HG03025 (cell line): ENCODE data around the gene RABGEF1.
A peak's percentile ranks its signal among the peaks of the same experiment; 100 is the strongest.
"Not testable (repeated sequence)": the region's sequence is repeated elsewhere in the genome, so short reads cannot be mapped to it uniquely, and the experiment has no call there.

Experiments used
- ATAC-seq: cut with Tn5 transposase; IDR thresholded peaks from one replicate; pipeline ENCODE4 v1.9.1; 2021; ENCODE audit warnings: mild to moderate bottlenecking, moderate library complexity; ENCODE audit not compliant: unreplicated experiment, low FRiP score

The RABGEF1 gene

GRCh38 chr7:66734006-66734405 is 6.5 kb upstream of the RABGEF1 start:
- no peak for ATAC-seq

- ATAC-seq = no peak
These were observed 5.4 kb upstream of the RABGEF1 start for GRCh38 chr7:66735154-66735553.

DNA sequence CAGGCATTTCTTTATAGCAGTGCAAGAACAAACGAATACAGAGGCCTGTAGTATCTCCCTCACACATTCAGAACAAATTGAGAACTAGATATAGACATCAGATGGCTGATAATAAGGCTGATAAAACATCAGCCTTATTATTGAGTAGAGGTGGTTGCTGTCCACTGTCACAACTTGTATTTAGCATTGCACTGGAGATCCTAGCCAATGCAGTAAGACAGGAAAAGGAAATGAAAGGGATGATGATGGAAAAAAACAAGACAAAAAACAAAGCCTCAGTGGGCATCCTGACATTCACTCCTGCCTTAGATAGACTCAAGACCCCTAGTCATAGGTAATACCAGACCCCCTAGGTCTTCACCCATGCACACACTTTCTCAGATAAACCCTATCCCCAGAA is 4.7 kb upstream of the RABGEF1 start:
- no peak for ATAC-seq

DNA sequence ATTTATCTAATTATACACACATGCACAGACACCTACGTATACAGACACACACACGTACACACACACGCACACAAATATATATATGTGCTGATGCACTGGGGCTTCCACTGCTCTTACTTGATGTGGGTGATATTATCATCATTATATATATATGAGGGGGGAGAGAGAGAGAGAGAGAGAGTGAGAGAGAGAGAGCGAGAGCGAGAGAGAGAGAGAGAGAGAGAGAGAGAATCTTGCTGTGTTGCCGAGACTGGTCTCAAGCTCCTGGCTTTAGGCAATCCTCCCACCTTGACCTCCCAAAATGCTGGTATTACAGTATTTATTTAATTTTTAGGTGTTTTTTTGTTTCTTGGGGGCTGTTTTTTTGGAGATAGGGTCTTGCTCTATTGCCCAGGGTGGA is 3.6 kb upstream of the RABGEF1 start:
- ATAC-seq = no peak

GRCh38 chr7:66737667-66738066 is 2.9 kb upstream of the RABGEF1 start:
- no peak for ATAC-seq

DNA sequence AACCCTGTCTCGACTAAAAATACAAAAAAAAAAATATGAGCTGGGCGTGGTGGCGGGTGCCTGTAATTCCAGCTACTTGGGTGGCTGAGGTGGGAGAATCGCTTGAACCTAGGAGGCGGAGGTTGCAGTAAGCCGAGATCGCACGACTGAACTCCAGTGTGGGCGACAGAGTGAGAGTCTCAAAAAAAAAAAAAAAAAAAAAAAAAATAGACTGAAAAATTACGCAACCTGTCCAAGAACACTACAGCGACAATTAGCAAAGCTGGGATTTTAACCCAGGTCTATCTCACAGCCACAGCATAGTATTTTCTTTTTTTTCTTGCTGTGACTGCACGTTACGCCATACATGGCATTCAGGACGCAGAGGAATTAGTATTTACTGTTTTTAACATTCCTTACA is 1.1 kb upstream of the RABGEF1 start:
- ATAC-seq = no peak

- ATAC-seq = no peak
These were observed 606 bp upstream of the RABGEF1 start for GRCh38 chr7:66739953-66740301.

GRCh38 chr7:66740980-66741709 is 612 bp downstream of the RABGEF1 start:
- ATAC-seq = peak; percentile 26

DNA sequence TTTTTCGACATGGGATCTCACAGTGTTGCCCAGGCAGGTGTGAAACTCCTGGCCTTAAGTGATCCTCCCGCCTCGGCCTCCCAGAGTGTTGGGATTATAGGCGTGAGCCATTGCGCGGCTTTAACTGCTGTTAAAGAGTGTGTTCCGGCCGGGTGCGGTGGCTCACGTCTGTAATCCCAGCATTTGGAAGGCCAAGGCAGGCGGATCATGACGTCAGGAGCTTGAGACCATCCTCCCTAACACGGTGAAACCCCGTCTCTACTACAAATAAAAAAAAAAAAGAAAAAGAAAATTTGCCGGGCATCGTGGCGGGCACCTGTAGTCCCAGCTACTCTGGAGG is 1.1 kb downstream of the RABGEF1 start:
- ATAC-seq = no peak

DNA sequence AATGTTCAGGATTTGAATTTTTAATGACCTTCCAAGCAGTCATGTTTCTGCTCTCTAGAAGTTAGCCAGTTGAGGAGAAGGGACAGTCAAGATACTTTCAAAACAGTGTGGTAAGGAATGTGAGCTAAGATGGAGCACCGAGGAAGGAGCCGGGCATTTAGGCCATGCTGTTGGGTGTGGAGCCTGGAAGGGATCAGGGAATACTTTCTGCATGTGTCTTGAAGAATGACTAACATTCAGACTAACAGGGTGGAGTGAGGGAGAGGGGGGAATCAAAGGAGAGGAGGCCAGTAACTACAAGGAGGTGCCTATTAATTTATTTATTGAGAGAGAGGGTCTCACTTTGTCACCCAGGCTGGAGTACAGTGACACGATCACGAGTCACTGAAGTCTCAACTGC is 1.8 kb downstream of the RABGEF1 start:
- ATAC-seq = not testable (repeated sequence)

GRCh38 chr7:66743920-66744319 is 3.4 kb downstream of the RABGEF1 start:
- ATAC-seq = no peak

GRCh38 chr7:66747385-66747784 is 6.9 kb downstream of the RABGEF1 start:
- ATAC-seq = no peak

DNA sequence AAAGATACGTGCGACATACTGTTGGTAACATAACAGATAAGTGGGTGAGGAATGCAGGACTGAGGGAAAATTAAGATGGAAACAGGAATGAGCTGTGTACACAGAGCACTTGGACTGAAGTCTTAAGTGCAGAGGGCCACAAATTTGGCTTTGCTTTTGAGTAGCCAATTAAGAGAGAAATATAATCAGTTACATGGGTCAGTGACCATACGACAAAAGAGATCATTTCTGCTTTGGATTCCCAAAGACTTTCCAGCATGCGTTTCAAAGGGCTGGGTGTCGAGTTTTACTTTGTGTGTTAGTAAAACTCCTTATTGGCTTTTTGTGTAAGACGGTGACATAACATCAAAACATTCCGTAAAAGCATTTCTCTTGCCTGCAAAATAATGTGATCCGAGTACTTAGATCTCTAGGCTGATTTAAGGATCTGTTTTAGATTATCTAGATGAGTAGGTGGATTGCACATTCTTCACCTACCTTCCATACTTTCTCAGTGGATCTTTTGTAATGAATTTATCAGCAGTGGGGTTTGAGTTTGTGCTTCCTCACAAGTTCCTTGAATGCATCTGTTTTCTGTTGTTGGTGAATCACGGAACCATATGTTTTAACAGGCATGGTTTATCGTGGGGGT is 7.5 kb downstream of the RABGEF1 start:
- no peak for ATAC-seq

- ATAC-seq = no peak
These were observed 8.3 kb downstream of the RABGEF1 start for GRCh38 chr7:66748791-66749190.

DNA sequence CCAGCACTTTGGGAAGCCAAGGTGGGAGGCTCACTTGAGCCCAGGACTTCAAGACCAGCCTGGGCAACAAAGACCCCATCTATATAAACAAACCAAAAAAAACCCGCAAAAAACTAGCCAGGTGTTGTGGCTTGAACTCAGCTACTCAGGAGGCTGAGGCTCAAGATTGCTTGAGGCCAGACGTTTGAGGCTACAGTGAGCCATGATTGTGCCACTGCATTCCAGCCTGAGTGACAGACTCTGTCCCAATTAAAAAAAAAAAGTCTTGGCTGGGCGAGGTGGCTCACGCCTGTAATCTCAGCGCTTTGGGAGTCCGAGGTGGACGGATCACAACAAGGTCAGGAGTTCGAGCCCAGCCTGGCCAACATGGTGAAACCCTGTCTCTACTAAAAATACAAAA is 11.4 kb downstream of the RABGEF1 start:
- no peak for ATAC-seq

- no peak for ATAC-seq
These were observed 14.0 kb downstream of the RABGEF1 start for GRCh38 chr7:66754541-66754940.

- ATAC-seq = not testable (repeated sequence)
These were observed 14.5 kb downstream of the RABGEF1 start for GRCh38 chr7:66755059-66755458.

GRCh38 chr7:66756227-66756626 is 15.7 kb downstream of the RABGEF1 start:
- ATAC-seq = not testable (repeated sequence)

DNA sequence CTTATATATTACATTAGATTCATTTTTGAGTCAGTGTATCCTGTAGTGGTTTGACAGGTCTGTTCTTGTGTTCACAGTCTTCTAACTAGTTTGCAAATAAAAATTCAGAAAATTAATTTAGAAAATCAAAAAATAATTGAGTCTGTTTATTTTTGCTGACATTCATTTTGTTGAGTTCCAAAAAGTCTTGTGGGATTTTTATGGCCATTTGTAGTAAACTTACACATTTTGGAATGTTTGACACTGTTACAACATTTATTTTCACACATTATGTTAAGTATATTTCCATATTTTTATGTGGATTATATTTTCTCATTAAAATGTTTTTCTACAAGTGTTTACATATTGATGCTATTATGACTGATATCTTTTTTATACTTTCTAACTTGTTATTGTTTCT is 16.4 kb downstream of the RABGEF1 start:
- no peak for ATAC-seq

DNA sequence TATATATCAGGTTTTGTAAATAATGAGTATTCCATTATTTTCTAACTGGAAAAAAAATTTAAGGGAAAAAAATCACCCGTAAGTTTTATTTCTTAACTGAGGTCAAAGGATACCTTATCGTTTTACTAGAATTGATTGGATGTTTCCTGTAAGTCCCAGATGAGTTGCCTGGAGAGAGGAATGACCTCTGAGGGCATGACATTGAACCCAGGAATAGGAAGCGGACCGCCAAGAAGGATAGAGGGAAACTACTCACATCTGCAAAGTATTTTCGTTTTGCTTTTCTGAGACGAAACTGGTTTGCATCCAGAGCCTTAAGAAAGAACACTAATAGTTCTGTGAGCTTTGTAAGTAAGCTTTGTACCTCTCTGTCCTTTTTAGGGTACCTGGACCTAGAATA is 17.4 kb downstream of the RABGEF1 start:
- ATAC-seq = no peak

DNA sequence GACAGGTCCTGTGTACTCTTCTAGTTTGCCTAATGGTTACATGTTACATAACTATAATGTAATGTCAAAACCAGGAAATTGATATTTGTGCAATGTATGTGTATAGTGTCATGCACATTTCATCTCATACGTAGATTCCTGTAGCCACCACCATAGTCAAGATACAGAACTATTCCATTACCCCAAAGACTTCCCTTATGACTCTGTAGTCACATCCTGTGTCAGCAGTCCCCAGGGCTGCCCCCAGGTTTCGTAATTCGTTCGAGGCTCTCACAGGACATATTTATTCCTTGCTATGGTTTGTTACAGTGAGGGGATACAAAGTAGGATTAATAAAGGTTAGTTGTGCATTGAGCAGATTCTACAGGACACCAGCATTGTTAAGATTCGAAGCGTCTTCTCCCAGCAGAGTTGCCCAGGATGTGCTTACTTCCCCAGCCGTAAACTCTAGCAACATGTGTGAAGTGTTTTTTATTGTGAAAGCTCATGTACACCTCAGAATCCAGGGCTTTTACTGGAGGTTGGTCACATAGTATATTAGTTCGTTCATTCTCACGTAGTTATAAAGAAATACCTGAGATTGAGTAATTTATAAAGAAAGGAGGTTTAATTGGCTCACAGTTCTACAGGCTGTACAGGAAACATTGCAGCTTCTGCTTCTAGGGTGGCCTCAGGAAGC is 18.6 kb downstream of the RABGEF1 start:
- ATAC-seq = peak; percentile 64

- ATAC-seq = not testable (repeated sequence)
These were observed 22.6 kb downstream of the RABGEF1 start for GRCh38 chr7:66763183-66763582.
